Colon (tissue), 2 donors: ENCODE results near the gene UCHL5.
"Not testable (repeated sequence)": the region's sequence is repeated elsewhere in the genome, so short reads cannot be mapped to it uniquely, and the experiment has no call there.

ENCODE experiments used
- FAIRE-seq: peaks from 2 replicates; lab custom pipeline; 2012; peaks lifted over from hg19 to GRCh38; lab: Jason Lieb, UNC
- donor health status: control.
- donor health status: control.

The UCHL5 gene

GRCh38 chr1:193011406-193011805 lies 47.8 kb downstream of the UCHL5 start:
- FAIRE-seq: no peak

DNA sequence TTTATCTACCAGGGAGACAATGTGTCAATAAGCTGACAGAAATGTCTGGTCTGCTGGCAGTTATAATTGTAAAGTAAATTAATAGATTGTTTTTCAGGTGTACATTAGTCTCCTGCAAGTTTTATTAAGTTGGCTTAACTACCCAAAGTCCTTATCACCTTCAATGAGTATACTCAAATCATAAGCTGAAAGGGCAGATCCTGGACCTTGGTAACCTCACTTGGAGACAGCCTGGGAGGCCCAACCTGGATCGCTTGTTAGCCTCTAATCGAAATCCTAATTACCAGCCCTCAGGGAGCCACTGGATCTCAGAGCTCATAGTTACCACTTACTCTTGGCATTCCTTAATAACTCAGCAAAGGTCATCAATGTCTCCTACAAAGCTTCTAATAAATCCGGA lies 49.7 kb downstream of the UCHL5 start:
- no peak for FAIRE-seq

DNA sequence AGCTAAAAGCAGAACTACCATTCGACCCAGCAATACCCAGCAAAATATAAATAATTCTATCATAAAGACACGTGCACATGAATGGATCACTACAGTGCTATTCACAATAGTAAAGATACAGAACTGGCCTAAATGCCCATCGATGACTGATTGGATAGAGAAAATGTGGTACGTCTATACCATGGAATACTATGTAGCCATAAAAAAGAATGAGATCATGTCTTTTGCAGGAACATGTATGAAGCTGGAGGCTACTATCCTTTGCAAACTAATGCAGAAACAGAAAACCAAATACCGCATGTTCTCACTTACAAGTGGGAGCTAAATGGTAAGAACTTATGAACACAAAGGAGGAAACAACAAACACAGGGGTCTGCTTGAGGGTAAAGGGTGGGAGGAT lies 53.4 kb downstream of the UCHL5 start:
- FAIRE-seq: no peak

DNA sequence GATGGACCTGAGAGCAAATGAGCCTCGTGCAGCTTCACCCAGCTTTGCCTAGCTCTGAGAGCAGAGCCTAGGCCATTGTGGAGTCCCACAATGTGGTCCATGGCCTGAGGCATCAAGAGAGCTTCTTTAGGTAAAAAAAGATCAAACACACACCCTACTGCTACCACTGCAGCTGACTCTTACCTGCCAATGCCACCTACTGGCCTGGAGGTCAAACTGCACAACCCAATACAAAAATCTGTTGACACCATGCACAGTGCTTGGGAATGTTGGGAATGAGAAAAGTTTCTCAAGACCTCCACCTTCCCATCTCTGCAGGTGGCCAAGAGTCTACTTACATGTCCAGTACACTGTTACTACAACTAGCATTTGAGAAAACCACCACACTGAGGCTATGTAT lies 60.6 kb downstream of the UCHL5 start:
- no peak for FAIRE-seq

GRCh38 chr1:192994141-192994540 lies 65.0 kb downstream of the UCHL5 start:
- FAIRE-seq: no peak

GRCh38 chr1:192993426-192994085 lies 65.6 kb downstream of the UCHL5 start:
- FAIRE-seq: no peak

DNA sequence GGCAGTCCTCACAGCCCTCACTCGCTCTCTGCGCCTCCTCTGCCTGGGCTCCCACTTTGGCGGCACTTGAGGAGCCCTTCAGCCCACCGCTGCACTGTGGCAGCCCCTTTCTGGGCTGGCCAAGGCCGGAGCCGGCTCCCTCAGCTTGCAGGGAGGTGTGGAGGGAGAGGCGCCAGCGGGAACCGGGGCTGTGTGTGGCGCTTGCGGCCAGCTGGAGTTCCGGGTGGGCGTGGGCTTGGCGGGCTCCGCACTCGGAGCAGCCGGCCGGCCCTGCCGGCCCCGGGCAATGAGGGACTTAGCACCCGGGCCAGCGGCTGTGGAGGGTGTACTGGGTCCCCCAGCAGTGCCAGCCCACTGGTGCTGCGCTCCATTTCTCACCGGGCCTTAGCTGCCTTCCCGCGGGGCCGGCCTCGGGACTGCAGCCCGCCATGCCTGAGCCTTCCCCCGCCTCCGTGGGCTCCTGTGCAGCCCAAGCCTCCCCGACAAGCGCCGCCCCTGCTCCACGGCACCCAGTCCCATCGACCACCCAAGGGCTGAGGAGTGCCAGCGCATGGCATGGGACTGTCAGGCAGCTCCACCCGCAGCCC lies 72.3 kb downstream of the UCHL5 start:
- FAIRE-seq: not testable (repeated sequence)

GRCh38 chr1:192986110-192986747 lies 72.9 kb downstream of the UCHL5 start:
- no peak for FAIRE-seq

GRCh38 chr1:192984080-192984479 lies 75.1 kb downstream of the UCHL5 start:
- FAIRE-seq: no peak

- FAIRE-seq: no peak
These were observed 75.7 kb downstream of the UCHL5 start for GRCh38 chr1:192983349-192983980.

DNA sequence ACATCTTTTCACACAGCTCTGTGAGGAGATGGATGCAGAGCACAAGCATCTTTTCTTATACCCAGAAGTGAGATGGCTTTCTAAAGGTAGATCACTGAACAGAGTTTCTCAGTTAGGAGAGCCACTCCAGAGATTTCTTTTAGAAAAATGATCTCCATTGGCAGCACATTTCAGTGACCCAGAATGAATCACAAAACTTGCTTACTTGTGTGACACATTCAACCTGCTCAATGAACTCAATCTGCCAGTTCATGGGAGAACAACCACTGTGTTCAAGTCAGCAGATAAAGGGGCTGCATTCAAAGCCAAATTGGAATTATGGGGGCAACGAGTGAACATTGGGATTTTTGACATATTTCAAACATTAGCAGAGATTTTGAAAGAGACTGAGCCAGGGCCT lies 78.3 kb downstream of the UCHL5 start:
- FAIRE-seq: no peak

- FAIRE-seq: not testable (repeated sequence)
These were observed 78.8 kb downstream of the UCHL5 start for GRCh38 chr1:192980334-192980733.

DNA sequence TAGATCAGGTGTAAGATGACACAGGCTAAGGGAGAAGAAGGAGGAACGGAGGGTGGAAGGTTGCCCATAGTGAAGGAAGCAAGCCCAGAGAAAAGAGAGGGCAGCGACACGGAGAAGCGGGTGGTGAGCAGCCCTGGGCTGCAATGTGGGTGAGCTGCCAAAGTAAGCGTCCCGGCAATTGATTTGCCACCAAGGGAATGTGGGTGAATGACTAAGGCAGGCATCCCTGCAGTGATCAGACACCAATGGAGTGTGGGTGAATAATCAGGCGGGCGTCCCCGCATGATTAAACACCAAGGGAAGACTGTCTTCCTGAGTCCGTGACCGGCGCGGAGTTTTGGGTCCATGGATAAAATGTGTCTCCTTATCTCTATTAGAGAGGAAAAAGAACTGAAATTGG lies 79.6 kb downstream of the UCHL5 start:
- FAIRE-seq: no peak

- no peak for FAIRE-seq
These were observed 80.9 kb downstream of the UCHL5 start for GRCh38 chr1:192978195-192978710.

- no peak for FAIRE-seq
These were observed 82.0 kb downstream of the UCHL5 start for GRCh38 chr1:192977089-192977706.

GRCh38 chr1:192976576-192976975 lies 82.6 kb downstream of the UCHL5 start:
- FAIRE-seq: no peak

GRCh38 chr1:192974701-192975100 lies 84.5 kb downstream of the UCHL5 start:
- FAIRE-seq: no peak

DNA sequence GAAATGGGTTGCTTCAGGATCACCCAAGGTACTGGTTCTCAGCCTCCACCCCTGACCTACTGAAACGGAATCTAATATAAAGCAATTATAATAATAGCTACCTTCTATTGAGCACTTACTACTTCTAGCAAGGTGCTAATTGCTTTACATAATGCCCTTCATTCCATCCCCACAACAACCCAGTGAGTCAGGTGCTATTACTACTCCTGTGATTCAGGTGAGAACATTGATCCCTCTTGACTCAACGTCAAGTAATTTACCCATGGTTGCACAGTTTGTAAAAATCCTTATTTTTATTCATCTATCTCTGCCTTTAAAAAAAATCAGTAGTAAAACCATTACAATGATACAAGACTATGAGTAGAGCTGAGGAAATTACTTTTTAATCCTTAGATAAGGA lies 85.2 kb downstream of the UCHL5 start:
- no peak for FAIRE-seq

GRCh38 chr1:192973202-192973601 lies 86.0 kb downstream of the UCHL5 start:
- FAIRE-seq: no peak

DNA sequence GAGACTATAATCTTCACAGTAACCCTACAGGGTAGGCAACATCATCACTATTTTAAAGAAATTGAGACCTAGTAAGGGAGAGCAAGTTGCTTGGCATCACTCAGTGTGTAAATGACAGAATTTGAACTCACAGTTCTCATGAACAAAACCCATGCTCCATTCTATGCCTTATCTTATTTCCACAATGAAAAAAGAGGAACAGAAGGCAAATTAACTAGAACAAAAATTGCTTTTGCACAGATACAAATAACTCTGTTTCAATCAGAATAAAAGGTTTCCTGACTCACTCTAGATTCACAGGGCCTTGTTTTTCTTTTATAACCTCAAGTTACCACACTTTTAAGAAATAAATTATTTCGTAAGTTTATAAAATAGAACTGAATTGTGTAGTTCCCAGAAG lies 90.1 kb downstream of the UCHL5 start:
- FAIRE-seq: no peak

DNA sequence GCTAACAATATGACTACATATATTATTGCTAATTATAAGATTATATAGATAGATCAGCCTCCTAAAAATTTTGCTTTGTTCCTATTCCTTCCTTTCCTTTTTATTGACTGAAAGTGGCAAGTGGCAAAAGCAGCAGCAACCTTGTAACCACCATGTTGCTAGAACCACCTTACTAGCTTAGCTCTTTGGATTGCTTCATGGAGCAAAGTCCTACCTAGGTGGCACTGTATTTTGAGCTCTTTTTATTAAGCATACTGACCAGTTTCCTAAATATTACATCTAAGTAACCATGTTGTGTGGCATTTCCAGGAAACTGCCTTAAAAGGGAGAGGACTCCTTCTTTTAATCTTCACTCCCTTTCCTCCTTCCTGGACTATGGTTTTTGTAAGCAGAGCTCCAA lies 90.8 kb downstream of the UCHL5 start:
- no peak for FAIRE-seq

DNA sequence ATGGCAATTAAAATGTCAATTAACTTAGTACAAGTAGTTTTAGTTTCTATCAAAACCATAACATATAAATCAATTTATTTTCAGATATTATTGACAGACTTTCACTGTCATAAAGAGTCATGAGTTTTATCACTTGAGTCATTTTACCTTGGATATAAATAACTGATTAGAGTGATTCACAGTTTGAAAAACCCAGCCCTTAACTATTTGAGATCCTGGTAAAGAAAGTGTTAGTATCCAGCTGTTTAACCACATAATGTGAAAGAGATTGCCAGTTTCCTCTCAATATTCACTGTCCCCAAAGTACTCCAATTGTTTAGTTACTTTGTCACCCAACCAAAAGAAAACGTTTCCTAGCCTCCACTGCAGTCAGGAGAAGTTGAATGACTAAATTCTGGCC lies 91.3 kb downstream of the UCHL5 start:
- no peak for FAIRE-seq
